D721Med (cell line): ENCODE measurements around the gene MLKL.

Source experiments
- DNase-seq: peaks from one replicate; pipeline ENCODE4 v3.0.0; 2011; ENCODE audit warnings: low spot score; ENCODE audit not compliant: insufficient read length
- FAIRE-seq: peaks from 2 replicates; lab custom pipeline; 2011; peaks lifted over from hg19 to GRCh38; lab: Jason Lieb, UNC
- CTCF ChIP-seq: IDR thresholded peaks from 2 replicates; pipeline ENCODE4 v1.5.1; 2012; ENCODE audit warnings: mild to moderate bottlenecking, control low read depth; ENCODE audit not compliant: insufficient read depth; ENCODE audit errors: missing control alignments

MLKL gene

DNA sequence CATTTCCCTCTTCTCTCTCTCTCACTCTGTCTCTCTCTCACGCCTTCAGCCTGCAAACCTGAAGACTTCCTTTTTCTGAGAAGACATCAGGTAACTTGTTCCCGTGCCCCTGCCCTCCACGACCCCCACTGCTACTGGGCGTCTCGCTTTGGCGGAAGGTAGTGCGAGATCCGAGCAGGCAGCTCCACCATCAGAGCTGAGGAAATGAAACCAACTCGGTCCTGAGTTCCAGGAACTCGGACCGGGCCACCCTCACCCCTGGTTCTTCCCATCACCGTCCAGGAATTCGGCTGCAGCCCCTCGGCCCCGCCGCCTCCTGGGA lies 585 bp downstream of the MLKL start:
- no peak for TF ChIP-seq CTCF

GRCh38 chr16:74699666-74700065 lies 996 bp downstream of the MLKL start:
- no peak for FAIRE-seq
- no peak for DNase-seq
- no peak for TF ChIP-seq CTCF

More for the DNA sequence above, 585 bp downstream of the MLKL start:
- DNase-seq (no peak), FAIRE-seq (no peak)

GRCh38 chr16:74698222-74698621 lies 2.4 kb downstream of the MLKL start:
- no peak for TF ChIP-seq CTCF
- no peak for DNase-seq
- no peak for FAIRE-seq

DNA sequence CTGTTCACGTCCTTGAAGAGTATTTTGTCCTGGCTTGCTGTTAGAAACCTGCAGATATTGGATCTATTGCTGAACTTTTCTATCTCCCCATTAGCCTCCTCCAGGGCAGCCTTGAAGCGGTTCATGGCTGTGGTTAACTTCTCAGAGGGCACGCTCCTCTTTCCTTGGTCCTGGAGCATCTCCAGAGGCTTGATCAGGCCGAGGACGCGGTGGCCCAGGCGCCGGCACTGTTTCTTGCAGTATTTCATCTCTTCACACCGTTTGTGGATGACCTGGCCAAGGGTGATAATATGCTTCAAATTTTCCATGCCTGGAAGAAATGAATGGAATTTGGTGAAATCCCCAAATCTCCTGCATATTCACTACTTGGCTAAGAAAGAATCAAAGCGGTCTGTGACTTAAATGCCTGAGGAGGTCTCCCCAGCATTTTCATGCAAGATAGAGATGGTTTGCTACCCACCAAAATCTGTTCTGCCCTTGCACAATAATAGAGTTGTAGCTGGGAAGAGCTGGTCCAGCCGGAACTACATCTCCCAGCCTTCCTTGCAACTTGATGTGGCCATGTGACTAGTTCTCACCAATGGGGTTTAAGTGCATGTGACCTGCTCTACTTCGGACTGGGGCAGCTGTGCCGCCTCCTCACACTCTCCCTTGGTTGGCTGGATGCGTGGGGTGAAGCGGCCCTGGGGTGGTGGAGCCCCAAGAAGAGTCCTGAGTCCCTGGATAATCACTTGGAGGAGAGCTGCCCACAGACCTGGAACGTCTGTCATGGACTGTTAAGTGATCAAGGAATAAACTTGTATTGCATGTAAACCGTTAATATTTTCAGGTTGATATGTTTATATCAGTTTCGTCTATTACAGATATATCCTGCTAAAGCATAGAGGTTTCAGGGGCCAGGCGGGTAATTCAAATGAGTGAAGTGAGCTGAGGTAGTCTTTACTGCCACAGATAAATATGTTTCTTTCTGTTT lies 4.9 kb downstream of the MLKL start:
- TF ChIP-seq CTCF: no peak
- peak; percentile 46 for DNase-seq

DNA sequence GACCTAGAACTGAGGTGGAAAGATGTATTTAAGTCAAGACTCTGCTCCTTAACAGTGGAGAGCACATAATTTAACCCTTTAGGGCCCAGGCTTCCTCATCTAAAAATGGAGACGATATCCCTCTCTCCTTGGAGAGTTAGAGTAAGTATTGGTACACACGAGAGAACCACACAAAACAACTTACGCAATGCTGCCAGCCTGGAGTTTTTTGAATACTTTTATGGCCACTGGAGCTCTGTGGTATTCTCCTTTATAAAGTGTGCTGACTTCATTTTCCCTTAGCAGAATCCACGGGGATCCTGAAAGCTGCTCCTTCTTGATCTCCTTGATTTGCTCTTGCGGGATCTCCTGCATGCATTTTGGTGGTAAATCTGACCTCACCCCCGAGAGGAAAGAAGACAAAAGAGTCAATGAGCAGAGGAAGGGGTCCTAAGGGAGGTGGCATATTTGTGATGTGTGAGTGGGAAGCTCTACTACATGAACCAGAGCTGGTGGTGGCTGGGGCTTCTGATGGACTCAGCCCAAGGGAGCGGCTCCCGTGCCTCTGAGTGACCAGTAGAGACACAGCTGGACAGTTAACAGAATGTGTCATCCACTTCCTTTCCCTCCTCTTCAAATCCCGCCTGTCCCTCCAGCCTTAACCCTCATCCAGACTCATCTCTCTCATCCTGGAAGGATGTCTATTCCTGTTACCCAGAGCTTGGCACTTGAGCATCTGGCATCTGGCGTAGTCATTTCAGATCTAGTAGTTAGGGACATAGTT lies 9.4 kb downstream of the MLKL start:
- TF ChIP-seq CTCF: no peak
- DNase-seq: no peak
- no peak for FAIRE-seq

More for the DNA sequence above, 4.9 kb downstream of the MLKL start:
- FAIRE-seq: no peak

GRCh38 chr16:74682556-74682955 lies 18.1 kb downstream of the MLKL start:
- DNase-seq (no peak), FAIRE-seq (no peak)
- no peak for TF ChIP-seq CTCF
